Mesothelial cell of epicardium (in vitro differentiated cells): ENCODE data around the gene ASPM. TPM values are rescaled to one million over a fixed set of nuclear protein-coding genes. Genes with fewer than 3 reads are reported as not detected.

ENCODE experiments used
- DNase-seq, 2 experiments: peaks; one replicate each; pipeline ENCODE4 v3.0.0; 2021; ENCODE audit warnings: low spot score in 2 of 2; ENCODE audit not compliant: unreplicated experiment in 2 of 2
- H3K27ac Mint-ChIP-seq: 2 replicates; pipeline ENCODE4 v1.8.0; 2021; ENCODE audit warnings: mixed read lengths
- H3K27me3 Mint-ChIP-seq: 2 replicates; pipeline ENCODE4 v1.8.0; 2021; ENCODE audit warnings: low read depth, mixed read lengths
- H3K36me3 Mint-ChIP-seq: 2 replicates; pipeline ENCODE4 v1.8.0; 2021; ENCODE audit warnings: mixed read lengths
- H3K4me1 Mint-ChIP-seq: 2 replicates; pipeline ENCODE4 v1.8.0; 2021; ENCODE audit warnings: mixed read lengths
- H3K4me3 Mint-ChIP-seq: 2 replicates; pipeline ENCODE4 v1.8.0; 2021; ENCODE audit warnings: mild to moderate bottlenecking, moderate library complexity, mixed read lengths
- H3K9me3 Mint-ChIP-seq: 2 replicates; pipeline ENCODE4 v1.8.0; 2021; ENCODE audit warnings: mixed read lengths
- total RNA-seq: library from RNA; stranded (reverse); gene quantifications from 3 replicates; pipeline ENCODE4 v1.2.1, GENCODE V29; 2021
- TF ChIP-seq, protein P1 (sequence below): fragments of 200-600 bp; sonication (generic); IDR thresholded peaks from one replicate; pipeline ENCODE4 v1.5.0; 2021; ENCODE audit warnings: antibody characterized with exemption; ENCODE audit not compliant: unreplicated experiment

Gene ASPM
- total RNA-seq, 1 donor from 2014 or later, result 18.1 TPM

DNA sequence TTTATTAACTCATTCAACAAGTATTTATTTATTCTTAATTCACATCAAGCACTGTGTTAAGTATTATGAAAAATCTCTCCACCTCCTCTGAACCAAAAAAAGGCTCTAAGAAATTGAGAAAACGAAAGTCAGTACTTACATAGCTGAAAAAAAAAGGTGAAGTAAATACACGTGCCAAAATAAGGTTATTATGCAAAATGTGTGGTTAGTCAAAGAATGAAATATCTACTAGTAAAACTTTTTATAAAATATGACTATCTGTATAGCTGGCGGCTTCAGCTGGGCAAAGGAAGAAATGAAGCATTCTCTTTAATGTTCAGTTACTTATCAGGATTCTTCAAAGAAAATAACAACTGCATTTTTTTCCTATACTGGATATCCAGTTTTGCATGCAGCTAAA is 35.5 kb upstream of the ASPM start:
- Mint-ChIP-seq H3K4me1 (peaks cover 8% of the 10 kb centered on the region), H3K9me3 (peaks cover 16% of the 10 kb centered on the region), H3K36me3 (peaks cover 27% of the 10 kb centered on the region), H3K27ac (no peak overlapping the region), H3K27me3 (no peaks in the 10 kb centered on the region), H3K4me3 (no peak overlapping the region)
- DNase-seq, result no peak
- TF ChIP-seq, protein P1, sequence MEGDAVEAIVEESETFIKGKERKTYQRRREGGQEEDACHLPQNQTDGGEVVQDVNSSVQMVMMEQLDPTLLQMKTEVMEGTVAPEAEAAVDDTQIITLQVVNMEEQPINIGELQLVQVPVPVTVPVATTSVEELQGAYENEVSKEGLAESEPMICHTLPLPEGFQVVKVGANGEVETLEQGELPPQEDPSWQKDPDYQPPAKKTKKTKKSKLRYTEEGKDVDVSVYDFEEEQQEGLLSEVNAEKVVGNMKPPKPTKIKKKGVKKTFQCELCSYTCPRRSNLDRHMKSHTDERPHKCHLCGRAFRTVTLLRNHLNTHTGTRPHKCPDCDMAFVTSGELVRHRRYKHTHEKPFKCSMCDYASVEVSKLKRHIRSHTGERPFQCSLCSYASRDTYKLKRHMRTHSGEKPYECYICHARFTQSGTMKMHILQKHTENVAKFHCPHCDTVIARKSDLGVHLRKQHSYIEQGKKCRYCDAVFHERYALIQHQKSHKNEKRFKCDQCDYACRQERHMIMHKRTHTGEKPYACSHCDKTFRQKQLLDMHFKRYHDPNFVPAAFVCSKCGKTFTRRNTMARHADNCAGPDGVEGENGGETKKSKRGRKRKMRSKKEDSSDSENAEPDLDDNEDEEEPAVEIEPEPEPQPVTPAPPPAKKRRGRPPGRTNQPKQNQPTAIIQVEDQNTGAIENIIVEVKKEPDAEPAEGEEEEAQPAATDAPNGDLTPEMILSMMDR, result no peak

DNA sequence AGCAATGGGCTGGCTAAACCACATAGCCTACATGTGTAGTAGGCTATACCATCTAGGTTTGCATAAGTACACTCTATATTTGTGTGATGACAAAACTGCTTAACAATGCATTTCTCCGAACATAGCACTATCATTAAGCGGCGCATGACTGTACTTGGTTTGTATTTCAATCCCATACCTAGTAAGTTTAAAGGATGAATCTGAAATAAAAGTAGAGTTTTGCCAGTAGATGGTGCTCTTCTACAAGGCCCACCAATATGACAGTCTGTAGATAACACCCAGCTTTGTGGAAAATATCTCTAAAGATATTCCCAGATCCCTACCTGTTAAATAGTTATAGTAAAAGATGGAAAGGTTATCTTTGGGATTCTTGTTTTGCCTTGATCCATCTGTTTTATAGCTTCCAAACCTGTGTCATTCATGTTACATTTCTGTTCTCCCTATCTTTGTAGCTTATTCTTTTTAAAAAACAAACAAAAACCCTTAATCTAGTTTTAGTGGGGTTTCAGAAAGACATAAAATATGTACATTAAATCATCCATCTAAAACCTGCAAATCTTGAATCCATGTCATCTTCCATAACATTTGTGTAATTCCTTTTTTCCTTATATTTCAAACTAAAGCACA is 33.9 kb upstream of the ASPM start:
- Mint-ChIP-seq H3K27ac (no peak overlapping the region), H3K36me3 (peaks cover 17% of the 10 kb centered on the region), H3K4me1 (peaks cover 8% of the 10 kb centered on the region), H3K4me3 (no peak overlapping the region), H3K27me3 (no peaks in the 10 kb centered on the region), H3K9me3 (peaks cover 2% of the 10 kb centered on the region)
- DNase-seq, result no peak
- TF ChIP-seq, protein P1, result peak; percentile 44

DNA sequence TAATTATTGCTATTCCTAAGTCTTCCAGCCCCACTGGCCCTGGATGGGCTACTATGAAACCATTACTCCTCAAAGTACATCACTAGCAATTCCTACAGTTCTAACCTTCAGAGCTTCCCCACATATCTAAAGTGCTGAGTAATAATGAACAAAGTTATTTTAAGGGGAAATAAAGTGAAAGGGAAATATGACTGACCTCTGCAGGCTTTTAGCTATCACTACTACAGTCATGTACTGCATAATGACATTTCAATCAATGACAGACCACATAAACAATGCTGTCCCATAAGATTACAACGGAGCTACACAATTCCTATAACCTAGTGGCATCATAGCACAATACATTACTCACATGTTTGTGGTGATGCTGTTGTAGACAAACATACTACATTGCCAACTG is 32.5 kb upstream of the ASPM start:
- H3K27me3 Mint-ChIP-seq, result no peaks in the 10 kb centered on the region
- TF ChIP-seq, protein P1, result no peak
- no peak overlapping the region for H3K27ac Mint-ChIP-seq
- H3K36me3 Mint-ChIP-seq, result peaks cover 19% of the 10 kb centered on the region
- no peaks in the 10 kb centered on the region for H3K9me3 Mint-ChIP-seq
- DNase-seq, result no peak
- H3K4me3 Mint-ChIP-seq, result no peak overlapping the region
- peaks cover 10% of the 10 kb centered on the region for H3K4me1 Mint-ChIP-seq

DNA sequence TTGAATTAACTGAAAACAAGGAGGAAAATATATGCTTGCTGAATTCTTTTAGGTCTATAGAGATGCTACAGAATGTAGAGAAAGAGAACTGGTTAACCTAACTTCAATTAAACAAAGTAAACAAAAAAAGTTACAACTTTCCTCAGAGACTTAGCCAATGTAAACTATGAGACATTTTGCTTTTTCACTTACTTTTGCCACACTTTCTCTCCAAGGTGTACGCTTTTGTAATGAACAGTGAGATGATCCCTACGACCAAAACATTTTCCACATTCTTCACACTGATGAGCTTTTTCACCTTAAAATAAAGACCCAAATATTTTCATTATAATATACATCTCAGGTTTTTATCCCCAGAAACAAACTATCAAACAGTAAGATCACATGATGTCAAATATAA is 28.3 kb upstream of the ASPM start:
- Mint-ChIP-seq H3K27ac (no peak overlapping the region), H3K36me3 (peaks cover 30% of the 10 kb centered on the region), H3K27me3 (no peaks in the 10 kb centered on the region), H3K9me3 (no peaks in the 10 kb centered on the region), H3K4me3 (no peak overlapping the region), H3K4me1 (peaks cover 16% of the 10 kb centered on the region)
- no peak for DNase-seq
- TF ChIP-seq, protein P1, result no peak

DNA sequence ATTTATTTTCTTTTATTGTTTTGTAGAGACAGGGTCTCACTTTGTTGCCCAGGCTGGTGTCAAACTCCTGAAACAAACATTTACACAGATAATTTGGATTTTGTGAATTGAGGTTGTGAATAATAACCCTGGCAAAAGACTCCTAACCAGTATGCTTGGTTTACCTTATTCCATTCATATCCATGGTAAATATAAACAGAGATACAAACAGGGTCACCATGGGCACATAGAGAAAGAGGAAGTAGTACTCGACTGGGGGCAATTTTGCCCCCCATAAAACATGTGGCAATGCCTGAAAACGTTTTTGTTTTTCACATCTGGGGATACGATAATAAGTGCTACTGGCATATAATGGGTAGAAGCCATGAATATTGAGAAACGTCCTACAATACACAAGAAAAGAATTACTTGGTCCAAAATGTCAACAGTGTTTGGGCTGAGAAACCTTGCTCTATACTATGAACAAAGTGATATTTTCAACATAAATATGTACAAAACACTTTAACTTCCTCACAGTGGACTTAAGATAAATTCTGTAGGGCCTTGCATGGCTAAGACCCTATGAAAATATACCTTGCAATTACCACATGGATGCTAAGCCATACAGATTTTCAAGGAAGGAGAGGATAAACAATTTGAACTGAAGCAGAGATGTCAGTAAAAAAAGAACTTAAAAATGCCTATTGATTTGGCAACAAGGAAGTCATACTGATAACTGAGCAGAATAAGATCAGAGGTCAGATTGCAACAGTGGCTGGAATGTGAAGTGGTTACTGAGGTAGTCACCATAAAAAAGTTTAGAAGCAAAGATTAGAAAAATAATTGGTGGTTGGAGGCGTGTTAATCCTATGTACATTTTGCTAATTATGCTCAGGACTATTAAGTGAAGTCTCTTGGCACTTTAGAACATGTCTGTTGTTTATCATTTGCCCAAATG is 27.4 kb upstream of the ASPM start:
- peaks cover 31% of the 10 kb centered on the region for H3K36me3 Mint-ChIP-seq
- H3K27me3 Mint-ChIP-seq, result no peaks in the 10 kb centered on the region
- no peak overlapping the region for H3K27ac Mint-ChIP-seq
- H3K4me3 Mint-ChIP-seq, result no peak overlapping the region
- TF ChIP-seq, protein P1, result no peak
- H3K4me1 Mint-ChIP-seq, result peaks cover 16% of the 10 kb centered on the region
- H3K9me3 Mint-ChIP-seq, result no peaks in the 10 kb centered on the region
- DNase-seq, result no peak
